SHP77 treated with DMSO at 0.1 percent for 48 hours (cell line): ENCODE measurements around the gene FNDC1.

ENCODE experiments used
- DNase-seq: peaks from one replicate; lab custom pipeline; 2025; lab: John Stamatoyannopoulos, UW

Gene FNDC1

DNA sequence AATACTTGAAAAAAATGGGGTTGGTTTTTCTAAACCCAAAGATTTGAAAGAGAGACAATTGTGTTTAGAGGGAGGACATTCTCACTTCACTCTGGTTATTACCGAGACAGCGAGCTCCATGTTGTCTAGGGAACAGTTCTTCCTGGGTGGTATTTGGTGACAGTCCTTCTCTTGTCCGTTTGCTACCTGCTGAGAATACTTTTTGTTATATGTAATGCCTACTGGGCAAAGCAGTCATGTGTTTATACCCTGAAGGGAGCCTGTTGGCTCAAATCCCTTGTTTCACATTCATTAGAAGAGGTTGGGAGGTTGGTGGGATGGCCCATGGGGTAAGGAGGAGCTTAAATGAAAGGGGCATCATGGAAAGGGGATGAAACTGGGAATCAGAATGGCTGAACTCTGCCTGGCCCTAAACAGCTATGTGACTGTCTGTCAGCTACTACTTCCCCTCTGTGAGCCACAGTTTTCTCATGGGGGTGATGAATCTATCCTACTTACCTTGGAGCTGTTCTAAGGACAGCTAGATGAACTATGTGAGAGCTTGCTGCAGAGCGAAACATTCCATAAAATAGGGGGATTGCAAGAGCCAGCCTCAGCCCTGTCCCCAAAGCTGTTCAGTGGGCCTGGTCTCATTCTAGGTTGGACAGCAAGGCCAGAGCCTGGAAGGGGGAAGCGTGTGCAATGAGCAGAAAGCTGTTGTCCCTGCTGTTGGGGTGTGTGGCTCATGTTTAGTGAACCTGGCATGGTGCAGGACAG is 43.5 kb downstream of the FNDC1 start:
- DNase-seq = no peak

DNA sequence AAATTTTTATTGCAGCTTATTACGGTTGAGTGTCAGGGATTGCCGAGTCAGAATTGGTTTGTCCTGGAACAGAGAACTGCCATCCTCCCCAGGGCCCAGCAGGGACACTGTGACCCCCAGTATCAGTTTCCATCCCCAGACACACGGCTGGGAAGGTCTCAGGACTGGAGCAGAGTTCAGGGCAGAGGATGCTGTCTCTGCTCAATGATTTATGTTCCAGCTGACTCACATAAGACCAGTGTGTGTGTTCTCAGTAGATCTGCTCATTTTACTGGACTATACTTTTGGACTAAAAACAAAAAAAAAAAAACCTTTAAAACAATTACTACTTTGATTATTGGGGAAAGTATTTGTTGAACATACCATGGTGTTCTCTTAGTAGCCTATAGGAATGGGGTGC is 44.2 kb downstream of the FNDC1 start:
- no peak for DNase-seq

DNA sequence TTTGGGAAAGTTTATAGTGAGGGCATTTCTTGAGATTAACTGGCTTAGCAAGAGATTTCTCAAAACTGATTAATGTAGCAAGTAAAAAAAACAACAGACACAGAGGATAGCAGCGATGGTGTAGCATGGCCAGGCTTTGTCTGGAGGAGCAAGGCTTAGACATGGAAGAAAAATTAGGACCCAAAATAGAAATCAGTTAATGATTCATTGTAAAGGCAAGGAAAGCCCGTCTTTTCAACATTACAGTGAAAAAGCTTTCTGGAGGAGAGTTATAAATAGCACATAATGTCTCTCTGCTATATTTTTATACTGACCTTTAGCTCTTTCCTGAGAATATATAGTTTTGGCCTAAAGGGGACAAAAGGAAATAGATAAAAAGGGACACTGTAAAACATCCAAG is 45.1 kb downstream of the FNDC1 start:
- no peak for DNase-seq

- DNase-seq = no peak
Measured at GRCh38 chr6:159217595-159218275, 48.5 kb downstream of the FNDC1 start.

DNA sequence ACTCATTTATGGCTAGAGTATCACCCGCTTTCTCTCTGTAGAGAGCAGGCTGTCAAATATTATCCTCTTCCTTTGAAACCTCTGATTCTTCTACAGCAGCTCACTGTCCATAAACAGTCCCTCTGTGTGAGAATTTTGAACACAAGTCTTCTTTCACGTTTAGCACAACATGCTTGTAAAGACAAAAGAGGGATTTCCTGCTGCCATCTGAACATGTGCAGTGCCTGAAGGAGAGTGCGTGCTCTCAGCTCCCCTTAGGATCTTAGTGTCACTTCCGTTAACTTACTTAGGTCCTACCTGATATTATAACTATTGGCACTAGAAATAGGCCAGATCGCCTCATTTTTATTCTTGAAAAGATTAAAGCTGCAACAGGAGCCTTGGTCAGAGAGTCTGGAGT is 50.9 kb downstream of the FNDC1 start:
- no peak for DNase-seq

GRCh38 chr6:159221486-159222170 is 52.4 kb downstream of the FNDC1 start:
- DNase-seq = no peak

GRCh38 chr6:159224452-159224851 is 55.3 kb downstream of the FNDC1 start:
- no peak for DNase-seq

- no peak for DNase-seq
Measured at GRCh38 chr6:159229651-159230051, 60.5 kb downstream of the FNDC1 start.

DNA sequence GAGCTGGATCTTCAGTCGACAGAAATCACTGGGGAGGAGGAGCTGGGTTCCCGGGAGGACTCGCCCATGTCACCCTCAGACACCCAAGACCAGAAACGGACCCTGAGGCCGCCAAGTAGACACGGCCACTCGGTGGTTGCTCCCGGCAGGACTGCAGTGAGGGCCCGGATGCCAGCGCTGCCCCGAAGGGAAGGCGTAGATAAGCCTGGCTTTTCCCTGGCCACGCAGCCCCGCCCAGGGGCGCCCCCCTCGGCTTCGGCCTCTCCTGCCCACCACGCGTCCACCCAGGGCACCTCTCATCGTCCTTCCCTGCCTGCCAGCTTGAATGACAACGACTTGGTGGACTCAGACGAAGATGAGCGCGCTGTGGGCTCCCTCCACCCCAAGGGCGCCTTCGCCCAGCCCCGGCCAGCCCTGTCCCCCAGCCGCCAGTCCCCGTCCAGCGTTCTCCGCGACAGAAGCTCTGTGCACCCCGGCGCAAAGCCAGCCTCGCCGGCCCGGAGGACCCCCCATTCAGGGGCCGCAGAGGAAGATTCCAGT is 63.0 kb downstream of the FNDC1 start:
- DNase-seq = no peak

- no peak for DNase-seq
Measured at GRCh38 chr6:159232751-159233150, 63.6 kb downstream of the FNDC1 start.

GRCh38 chr6:159233365-159234101 is 64.3 kb downstream of the FNDC1 start:
- no peak for DNase-seq

DNA sequence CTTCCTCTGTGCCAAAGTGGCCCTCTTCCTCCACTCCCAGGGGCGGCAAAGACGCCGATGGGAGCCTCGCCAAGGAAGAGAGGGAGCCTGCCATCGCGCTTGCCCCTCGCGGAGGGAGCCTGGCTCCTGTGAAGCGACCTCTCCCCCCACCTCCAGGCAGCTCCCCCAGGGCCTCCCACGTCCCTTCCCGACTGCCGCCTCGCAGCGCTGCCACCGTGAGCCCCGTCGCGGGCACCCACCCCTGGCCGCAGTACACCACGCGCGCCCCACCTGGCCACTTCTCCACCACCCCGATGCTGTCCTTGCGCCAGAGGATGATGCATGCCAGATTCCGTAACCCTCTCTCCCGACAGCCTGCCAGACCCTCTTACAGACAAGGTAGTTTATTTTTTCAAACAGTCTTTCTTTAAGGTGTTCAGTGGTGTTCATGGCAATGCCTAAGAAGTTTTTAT is 64.9 kb downstream of the FNDC1 start:
- no peak for DNase-seq

GRCh38 chr6:159238920-159239558 is 69.8 kb downstream of the FNDC1 start:
- DNase-seq = no peak

DNA sequence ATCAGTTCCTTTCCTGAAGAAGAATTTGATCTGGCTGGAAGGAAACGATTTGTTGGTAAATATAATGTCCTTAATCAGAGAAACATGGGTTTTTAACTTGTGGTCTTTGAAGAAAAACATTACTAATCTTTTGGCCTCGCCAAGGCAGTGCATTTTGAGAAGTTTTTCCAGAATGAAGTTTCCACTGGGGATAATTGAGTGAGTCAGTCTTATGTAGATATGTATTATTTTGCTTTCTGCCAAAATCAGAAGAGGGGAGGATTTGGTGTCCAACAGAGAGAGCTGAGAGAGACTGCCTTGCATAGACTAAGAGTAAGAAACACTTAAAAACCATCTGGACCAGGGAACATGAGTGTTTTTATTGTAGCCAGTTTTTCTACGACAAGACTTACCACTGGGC is 79.9 kb downstream of the FNDC1 start:
- no peak for DNase-seq

DNA sequence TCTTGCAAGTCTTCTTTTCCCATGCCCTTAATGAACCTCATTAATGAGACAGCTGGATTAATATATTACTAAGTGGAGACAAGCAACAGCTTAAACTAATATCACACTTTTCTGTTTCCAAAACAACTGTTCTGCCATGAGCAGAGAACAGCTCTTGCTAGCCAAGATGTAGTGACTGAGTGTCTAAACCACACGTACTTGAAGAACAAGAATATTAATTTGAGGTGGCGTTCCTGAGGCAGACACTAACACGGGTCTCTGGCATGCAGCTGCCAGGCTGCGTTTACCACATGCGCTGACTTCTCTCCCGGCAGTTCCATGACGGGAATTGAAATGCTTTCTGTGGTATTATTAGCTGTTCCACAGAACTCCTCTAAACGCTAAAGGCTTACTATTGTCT is 80.6 kb downstream of the FNDC1 start:
- DNase-seq = no peak

- DNase-seq = no peak
Measured at GRCh38 chr6:159250633-159251032, 81.4 kb downstream of the FNDC1 start.

DNA sequence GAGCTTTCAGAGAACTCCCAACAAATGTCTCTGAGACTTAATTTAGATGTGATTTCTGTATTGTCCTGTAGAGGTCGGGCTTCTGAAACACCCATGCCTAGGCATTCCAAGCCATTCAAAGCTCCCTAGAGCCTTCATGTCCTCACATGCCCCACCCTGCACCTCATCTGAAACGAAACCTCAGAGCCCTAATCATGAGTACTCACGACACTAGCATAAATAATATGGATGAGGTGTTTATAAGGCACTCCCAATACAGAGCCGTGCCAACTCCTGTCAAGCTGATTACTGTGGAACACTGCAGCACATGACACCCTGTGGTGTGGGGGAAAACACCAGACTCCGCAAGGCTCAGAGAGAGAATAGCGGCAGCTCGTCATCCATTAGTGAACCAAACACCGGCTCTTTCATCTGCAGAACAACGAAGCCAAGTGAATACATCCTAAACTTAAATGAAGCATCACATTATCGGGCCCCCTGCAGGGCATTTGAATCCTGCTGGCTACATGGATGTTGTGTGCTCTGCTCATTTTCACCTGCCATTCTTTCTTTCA is 83.8 kb downstream of the FNDC1 start:
- DNase-seq = peak; percentile 10

- no peak for DNase-seq
Measured at GRCh38 chr6:159254186-159254585, 85.0 kb downstream of the FNDC1 start.

- no peak for DNase-seq
Measured at GRCh38 chr6:159255434-159255951, 86.3 kb downstream of the FNDC1 start.

DNA sequence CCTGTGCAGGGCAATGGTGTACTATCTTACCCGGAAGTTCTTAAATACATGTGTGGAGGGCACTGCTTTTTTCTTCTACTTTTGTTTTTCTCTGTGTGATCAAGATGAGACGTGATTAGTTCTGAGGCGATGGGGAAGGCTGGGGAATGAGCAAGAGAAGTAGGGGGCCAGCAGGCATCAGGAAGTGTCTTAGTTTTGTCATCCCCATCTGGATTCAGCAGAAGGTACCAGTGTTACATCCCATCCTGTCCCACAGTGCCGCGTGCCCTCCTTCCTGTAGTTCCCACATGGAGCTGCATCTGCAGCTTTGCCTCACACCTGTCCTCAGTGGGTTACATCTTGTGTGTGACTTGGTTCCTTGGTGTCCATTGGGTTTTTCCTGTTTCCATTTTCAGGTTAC is 86.9 kb downstream of the FNDC1 start:
- no peak for DNase-seq

DNA sequence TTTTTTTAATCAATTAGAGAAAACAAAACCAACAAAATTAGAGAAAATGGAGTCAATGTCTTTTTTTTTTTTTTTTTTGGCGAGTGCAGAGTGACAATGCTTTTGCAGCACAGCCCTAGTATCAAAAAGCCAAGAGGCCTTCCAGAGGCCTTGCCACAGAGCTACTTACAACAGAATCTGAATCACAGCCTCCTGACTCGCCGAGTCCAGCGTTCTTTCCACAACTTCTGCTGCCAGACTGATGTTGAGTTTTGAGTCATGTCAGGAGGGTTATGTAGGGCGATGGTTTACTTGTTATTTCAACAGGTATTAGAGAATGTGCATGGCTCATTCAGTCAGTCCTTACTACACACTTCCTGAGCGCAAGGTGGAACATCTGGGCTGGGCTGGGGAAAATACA is 88.6 kb downstream of the FNDC1 start:
- no peak for DNase-seq
